Body of pancreas (tissue), 4 donors: Measurements from ENCODE around the gene MUSK. TPM values are rescaled to one million over a fixed set of nuclear protein-coding genes. Genes with fewer than 3 reads are reported as not detected.

Experiments used
- ATAC-seq: fragments of 150-250 bp; one replicate; pipeline ENCODE4 v1.9.1; 2016
- DNase-seq, 4 donors: peaks; one replicate each; pipeline ENCODE4 v3.0.0-alpha.2; 2019
- H3K27ac ChIP-seq, 4 donors: fragments of 200-600 bp; sonication (generic); 1 replicate in 3 of 4; 2 replicates in 1 of 4; pipeline versions ENCODE4 v1.5.1 to v1.6.1; 2016 to 2019; ENCODE audit warnings: mild to moderate bottlenecking in 1 of 4, mixed read lengths in 1 of 4, moderate library complexity in 1 of 4
- H3K27me3 ChIP-seq, 2 donors: fragments of 200-600 bp; sonication (generic); one replicate each; pipeline ENCODE4 v1.6.0; 2016; ENCODE audit warnings: mild to moderate bottlenecking in 1 of 2
- H3K36me3 ChIP-seq, 2 donors: fragments of 200-600 bp; sonication (generic); replicated peaks in 1 of 2; 2 replicates each; pipeline ENCODE4 v1.5.1; 2016; ENCODE audit warnings: low read depth in 2 of 2; ENCODE audit not compliant: insufficient read depth in 1 of 2
- H3K4me1 ChIP-seq: fragments of 200-600 bp; sonication (generic); one replicate; pipeline ENCODE4 v1.6.0; 2016
- H3K4me3 ChIP-seq, 2 donors: fragments of 200-600 bp; sonication (generic); 1 replicate in 1 of 2; 2 replicates in 1 of 2; pipeline ENCODE4 v1.5.1; 2016 to 2019
- H3K9me3 ChIP-seq, 3 donors: fragments of 200-600 bp; sonication (generic); 1 replicate in 2 of 3; 2 replicates in 1 of 3; pipeline ENCODE4 v1.5.1; 2016
- POLR2A ChIP-seq, 3 donors: fragments of 450-650 bp; IDR thresholded peaks; one replicate each; pipeline ENCODE4 v1.6.1; 2016; ENCODE audit warnings: antibody characterized with exemption in 3 of 3, mild to moderate bottlenecking in 2 of 3
- WGBS, 2 donors: methylation state at CpG; one replicate each; pipeline ENCODE4 v1.1.5; 2017; 5-methylcytosine and 5-hydroxymethylcytosine counted together
- intact Hi-C: fragments of 100-400 bp; cut with DNase I; formaldehyde crosslinking; loops from one replicate; pipeline ENCODE4 v1.15.1; 2023
- total RNA-seq, 2 donors: library from RNA; depleted of rRNA; stranded (reverse); fragments of >200 nt; gene quantifications; one replicate each; pipeline ENCODE4 v1.1.0, GENCODE V29; 2016
- TF ChIP-seq, protein P1 (sequence below), 7 experiments: fragments of 450-650 bp in 4 of 7; fragments of 200-600 bp in 3 of 7; sonication (generic) in 3 of 7; IDR thresholded peaks; one replicate each; pipeline ENCODE4 v1.5.1; 2016 to 2019; ENCODE audit warnings: antibody characterized with exemption in 7 of 7

The MUSK gene
- total RNA-seq, 2 donors from 2014 or later = not detected

DNA sequence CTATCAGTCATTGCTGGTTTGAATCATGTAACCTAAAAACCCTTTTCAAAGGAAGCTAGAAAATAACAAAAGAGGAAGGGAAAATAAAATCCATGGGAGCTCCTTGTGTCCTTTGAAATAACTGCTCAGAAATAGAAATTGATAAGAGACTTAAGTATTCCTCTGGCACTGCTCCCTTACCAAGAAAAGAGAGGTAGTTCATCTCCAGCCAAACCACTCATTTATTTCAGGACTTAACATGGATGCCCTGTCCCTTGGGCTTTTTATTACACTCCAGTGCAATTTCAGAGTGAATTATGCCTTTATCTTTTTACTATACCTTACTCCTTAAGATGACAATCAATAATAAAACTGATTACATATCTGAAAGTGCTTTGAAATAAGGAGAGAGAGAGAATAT lies 61.0 kb downstream of the MUSK start:
- DNase-seq (no peak), ATAC-seq (no peak)
- Histone ChIP-seq H3K4me3 (no peak overlapping the region), H3K9me3 (no peaks in the 10 kb centered on the region), H3K36me3 (no peaks in the 10 kb centered on the region), H3K27ac (no peak overlapping the region), H3K4me1 (no peaks in the 10 kb centered on the region), H3K27me3 (no peaks in the 10 kb centered on the region)
- TF ChIP-seq, protein P1, sequence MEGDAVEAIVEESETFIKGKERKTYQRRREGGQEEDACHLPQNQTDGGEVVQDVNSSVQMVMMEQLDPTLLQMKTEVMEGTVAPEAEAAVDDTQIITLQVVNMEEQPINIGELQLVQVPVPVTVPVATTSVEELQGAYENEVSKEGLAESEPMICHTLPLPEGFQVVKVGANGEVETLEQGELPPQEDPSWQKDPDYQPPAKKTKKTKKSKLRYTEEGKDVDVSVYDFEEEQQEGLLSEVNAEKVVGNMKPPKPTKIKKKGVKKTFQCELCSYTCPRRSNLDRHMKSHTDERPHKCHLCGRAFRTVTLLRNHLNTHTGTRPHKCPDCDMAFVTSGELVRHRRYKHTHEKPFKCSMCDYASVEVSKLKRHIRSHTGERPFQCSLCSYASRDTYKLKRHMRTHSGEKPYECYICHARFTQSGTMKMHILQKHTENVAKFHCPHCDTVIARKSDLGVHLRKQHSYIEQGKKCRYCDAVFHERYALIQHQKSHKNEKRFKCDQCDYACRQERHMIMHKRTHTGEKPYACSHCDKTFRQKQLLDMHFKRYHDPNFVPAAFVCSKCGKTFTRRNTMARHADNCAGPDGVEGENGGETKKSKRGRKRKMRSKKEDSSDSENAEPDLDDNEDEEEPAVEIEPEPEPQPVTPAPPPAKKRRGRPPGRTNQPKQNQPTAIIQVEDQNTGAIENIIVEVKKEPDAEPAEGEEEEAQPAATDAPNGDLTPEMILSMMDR (IDR thresholded peaks at IDR 0.05) = no peak
- TF ChIP-seq POLR2A (IDR thresholded peaks at IDR 0.05) = no peak
- intact Hi-C loops = no loop called here

DNA sequence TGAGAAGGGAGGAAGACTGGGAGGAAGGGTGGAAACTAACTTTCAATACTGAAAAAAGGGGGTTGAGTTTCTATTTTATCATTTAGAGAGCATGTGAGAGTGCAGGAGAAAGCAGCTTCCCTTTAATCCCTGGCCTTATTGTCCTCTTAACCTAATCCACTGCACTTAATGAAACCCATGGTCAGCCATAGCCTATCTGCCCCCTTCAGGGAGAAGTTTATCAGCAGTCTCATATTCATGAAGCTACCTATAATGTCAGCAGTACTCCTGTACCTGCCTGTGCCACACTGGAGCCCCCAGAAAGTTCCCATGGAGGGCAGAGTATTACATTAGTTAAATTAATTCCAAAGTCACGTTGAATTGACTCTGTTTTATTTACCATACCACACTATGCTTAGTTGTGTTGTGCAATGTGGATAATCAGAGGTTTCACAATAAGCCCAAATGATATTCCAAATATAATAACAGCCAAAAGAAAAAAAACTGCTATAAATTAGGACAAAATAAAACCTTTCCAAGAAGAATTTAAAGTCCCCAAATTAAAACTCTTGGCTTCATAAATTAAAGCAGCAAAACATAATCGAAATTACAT lies 62.9 kb downstream of the MUSK start:
- Histone ChIP-seq H3K27me3 (no peaks in the 10 kb centered on the region), H3K36me3 (no peaks in the 10 kb centered on the region), H3K9me3 (no peaks in the 10 kb centered on the region), H3K4me3 (no peak overlapping the region), H3K4me1 (no peaks in the 10 kb centered on the region), H3K27ac (no peak overlapping the region)
- WGBS, 2 donors = 63 to 73% methylated on average over 2 of the region's 2 CpGs
- intact Hi-C loops = no loop called here
- no peak for ATAC-seq
- no peak for TF ChIP-seq POLR2A (IDR thresholded peaks at IDR 0.05)
- TF ChIP-seq, protein P1 (IDR thresholded peaks at IDR 0.05) = no peak
- DNase-seq = no peak

DNA sequence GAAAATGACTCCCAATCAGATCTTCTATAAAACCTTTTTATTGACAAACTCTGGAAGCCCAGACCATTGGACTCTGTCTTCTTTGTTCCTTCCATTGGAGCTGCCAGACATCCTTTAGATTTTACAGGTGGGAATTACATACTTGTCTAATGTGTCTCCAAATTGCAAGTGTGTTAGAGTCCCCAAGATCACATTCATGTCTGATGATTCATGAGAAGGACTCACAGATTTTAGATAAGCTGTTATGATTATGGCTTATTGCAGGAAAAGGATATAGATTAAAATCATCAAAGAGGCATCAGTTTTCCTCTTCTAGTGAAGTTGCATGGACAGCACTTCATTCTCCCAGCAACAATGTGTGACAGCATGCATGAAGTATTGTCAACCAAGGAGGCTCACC lies 70.4 kb downstream of the MUSK start:
- intact Hi-C loops = no loop called here
- TF ChIP-seq, protein P1 (IDR thresholded peaks at IDR 0.05) = no peak
- no peak for TF ChIP-seq POLR2A (IDR thresholded peaks at IDR 0.05)
- H3K4me3 ChIP-seq = no peak overlapping the region
- no peaks in the 10 kb centered on the region for H3K4me1 ChIP-seq
- no peaks in the 10 kb centered on the region for H3K36me3 ChIP-seq
- H3K27me3 ChIP-seq = no peaks in the 10 kb centered on the region
- H3K27ac ChIP-seq = no peak overlapping the region
- no peak for ATAC-seq
- H3K9me3 ChIP-seq = no peaks in the 10 kb centered on the region
- DNase-seq = no peak

DNA sequence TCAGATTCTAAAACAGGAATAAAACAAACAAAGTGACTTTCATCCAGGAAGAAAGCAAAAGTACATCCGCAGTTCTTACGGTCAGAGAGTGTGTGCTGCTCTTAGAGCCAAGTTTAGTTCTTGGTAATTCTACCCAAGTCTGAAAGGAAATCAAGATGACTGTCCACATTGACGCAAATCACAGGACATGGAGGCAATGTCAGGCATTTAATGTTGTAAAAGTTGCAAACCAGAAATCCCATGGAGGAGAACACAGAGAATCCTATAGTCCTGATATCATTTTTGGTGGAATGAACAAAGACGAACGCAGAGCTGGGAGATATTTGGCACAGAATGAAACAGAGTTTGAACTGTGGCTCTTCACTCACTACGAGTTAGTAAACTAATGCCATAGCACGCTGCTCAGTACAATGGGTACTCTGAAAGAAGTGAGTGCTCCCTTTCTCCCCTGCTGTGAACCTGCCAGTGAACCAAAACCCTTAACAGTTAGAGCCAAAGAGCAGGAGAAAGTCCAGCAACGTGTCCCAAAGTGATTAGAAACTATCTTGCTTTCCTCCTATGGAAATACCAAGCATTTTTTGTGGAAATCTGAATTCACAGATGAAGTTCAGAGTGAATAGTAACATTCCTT lies 74.3 kb downstream of the MUSK start:
- no peak overlapping the region for H3K4me3 ChIP-seq
- no peak for TF ChIP-seq POLR2A (IDR thresholded peaks at IDR 0.05)
- TF ChIP-seq, protein P1 (IDR thresholded peaks at IDR 0.05) = no peak
- 55 to 61% methylated on average over 8 of the region's 8 CpGs for WGBS, 2 donors
- H3K36me3 ChIP-seq = no peaks in the 10 kb centered on the region
- peak; percentile 45 for ATAC-seq
- intact Hi-C loops = no loop called here
- no peak for DNase-seq
- no peak overlapping the region for H3K27ac ChIP-seq
- no peaks in the 10 kb centered on the region for H3K9me3 ChIP-seq
- H3K4me1 ChIP-seq = no peaks in the 10 kb centered on the region
- H3K27me3 ChIP-seq = no peaks in the 10 kb centered on the region
